Measurements from ENCODE around the gene XG.

XG gene

DNA sequence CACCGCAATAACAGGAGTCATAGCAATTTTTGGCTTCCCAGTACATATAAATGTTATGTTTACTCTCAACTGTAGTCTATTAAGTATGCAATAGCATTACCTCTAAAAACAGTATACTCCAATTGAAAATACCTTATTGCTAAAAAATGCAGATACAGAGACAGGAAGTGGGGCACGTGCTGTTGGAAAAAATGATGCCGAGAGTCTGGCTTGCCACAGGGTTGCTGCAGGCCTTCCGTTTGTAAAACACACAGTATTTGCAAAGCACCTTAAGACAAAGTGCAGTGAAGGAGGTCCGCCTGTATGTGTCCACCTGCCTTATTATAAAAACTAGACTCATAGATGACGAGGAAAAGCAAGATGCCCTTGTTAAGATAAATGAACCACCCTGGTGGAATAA is 37.3 kb upstream of the XG start:
- H3K27ac Mint-ChIP-seq: no peak overlapping the region
- TF ChIP-seq, protein P1, sequence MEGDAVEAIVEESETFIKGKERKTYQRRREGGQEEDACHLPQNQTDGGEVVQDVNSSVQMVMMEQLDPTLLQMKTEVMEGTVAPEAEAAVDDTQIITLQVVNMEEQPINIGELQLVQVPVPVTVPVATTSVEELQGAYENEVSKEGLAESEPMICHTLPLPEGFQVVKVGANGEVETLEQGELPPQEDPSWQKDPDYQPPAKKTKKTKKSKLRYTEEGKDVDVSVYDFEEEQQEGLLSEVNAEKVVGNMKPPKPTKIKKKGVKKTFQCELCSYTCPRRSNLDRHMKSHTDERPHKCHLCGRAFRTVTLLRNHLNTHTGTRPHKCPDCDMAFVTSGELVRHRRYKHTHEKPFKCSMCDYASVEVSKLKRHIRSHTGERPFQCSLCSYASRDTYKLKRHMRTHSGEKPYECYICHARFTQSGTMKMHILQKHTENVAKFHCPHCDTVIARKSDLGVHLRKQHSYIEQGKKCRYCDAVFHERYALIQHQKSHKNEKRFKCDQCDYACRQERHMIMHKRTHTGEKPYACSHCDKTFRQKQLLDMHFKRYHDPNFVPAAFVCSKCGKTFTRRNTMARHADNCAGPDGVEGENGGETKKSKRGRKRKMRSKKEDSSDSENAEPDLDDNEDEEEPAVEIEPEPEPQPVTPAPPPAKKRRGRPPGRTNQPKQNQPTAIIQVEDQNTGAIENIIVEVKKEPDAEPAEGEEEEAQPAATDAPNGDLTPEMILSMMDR (IDR thresholded peaks at IDR 0.05): no peak
- H3K4me3 Mint-ChIP-seq: no peak overlapping the region
- no peaks in the 10 kb centered on the region for H3K9me3 Mint-ChIP-seq
- no peak for DNase-seq
- H3K4me1 Mint-ChIP-seq: peaks cover 11% of the 10 kb centered on the region
- no peaks in the 10 kb centered on the region for H3K27me3 Mint-ChIP-seq (ENCODE audit: low read depth, poor library complexity)
- peaks cover 23% of the 10 kb centered on the region for H3K36me3 Mint-ChIP-seq (ENCODE audit: low read depth)

DNA sequence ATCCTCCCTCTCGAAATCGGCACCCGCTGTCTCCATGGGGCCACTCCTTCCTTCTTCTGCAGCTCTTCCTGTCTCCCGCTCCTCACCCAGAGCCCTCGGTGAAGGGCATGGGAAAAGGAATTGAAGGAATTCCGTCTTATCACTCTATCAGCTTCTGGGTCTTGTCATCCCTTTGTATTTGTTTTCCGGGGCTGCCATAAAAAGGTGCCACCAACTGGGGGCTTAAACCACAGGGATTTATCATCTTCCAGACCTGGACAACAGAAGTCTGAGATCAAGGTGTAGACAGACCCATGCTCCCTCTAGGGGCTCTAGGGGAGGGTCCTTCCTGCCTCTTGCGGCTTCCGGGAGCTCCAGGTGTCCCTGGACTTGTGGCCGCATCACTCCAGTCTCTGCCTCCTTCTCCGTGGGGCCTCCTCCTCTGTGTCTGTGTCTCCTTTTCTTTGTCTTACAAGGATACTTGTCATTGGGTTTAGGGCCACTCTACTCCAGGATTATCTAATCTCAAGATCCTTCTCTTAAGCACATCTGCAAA is 36.7 kb upstream of the XG start:
- TF ChIP-seq, protein P1 (IDR thresholded peaks at IDR 0.05): no peak
- Mint-ChIP-seq H3K4me3 (no peak overlapping the region), H3K27me3 (ENCODE audit: low read depth, poor library complexity) (no peaks in the 10 kb centered on the region), H3K36me3 (ENCODE audit: low read depth) (peaks cover 29% of the 10 kb centered on the region), H3K27ac (no peak overlapping the region), H3K9me3 (no peaks in the 10 kb centered on the region), H3K4me1 (peaks cover 6% of the 10 kb centered on the region)
- DNase-seq: no peak

DNA sequence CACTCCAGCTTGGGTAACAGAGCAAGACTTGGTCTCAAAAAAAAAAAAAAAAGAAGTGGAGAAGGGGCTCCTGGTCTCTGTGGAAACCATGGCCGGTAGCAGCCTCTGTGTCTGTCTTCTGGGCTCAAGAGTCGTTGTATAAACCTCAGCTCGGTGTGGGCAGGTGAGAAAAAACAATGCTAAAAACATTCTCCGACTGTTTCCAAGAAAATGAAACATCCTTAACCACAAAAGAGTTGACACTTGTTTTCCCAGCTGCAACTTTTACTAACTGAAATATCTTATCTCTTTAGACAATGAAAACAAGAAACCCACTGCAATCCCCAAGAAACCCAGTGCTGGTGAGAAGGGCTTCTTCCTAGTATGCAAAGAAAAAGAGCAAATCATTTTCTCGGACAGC is 34.5 kb upstream of the XG start:
- no peak for DNase-seq
- H3K27ac Mint-ChIP-seq: no peak overlapping the region
- peaks cover 41% of the 10 kb centered on the region for H3K36me3 Mint-ChIP-seq (ENCODE audit: low read depth)
- H3K4me3 Mint-ChIP-seq: no peak overlapping the region
- peaks cover 4% of the 10 kb centered on the region for H3K27me3 Mint-ChIP-seq (ENCODE audit: low read depth, poor library complexity)
- H3K9me3 Mint-ChIP-seq: no peaks in the 10 kb centered on the region
- TF ChIP-seq, protein P1 (IDR thresholded peaks at IDR 0.05): no peak
- no peaks in the 10 kb centered on the region for H3K4me1 Mint-ChIP-seq

DNA sequence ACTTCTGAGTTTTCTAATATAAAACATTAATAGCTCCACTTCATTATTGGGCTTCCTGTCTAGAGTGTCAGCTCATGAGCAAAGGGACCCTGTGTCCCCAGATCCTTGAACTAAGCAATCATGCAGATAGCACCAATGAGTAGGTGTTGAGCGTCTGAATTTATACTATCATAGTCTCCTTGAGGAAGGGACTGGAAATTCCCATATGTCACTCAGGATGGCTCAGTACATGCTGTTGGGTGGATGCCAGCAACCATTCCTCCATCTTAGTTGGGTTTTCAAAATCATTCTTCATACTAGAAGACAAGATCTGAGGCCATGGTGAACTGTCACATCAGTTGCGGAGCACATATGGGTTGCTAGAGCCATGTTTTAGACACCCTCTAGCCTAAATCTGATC is 33.0 kb upstream of the XG start:
- no peaks in the 10 kb centered on the region for H3K9me3 Mint-ChIP-seq
- H3K4me3 Mint-ChIP-seq: no peak overlapping the region
- no peaks in the 10 kb centered on the region for H3K4me1 Mint-ChIP-seq
- TF ChIP-seq, protein P1 (IDR thresholded peaks at IDR 0.05): no peak
- H3K36me3 Mint-ChIP-seq (ENCODE audit: low read depth): peaks cover 56% of the 10 kb centered on the region
- peaks cover 4% of the 10 kb centered on the region for H3K27me3 Mint-ChIP-seq (ENCODE audit: low read depth, poor library complexity)
- no peak for DNase-seq
- H3K27ac Mint-ChIP-seq: peak overlapping the region; percentile 78

DNA sequence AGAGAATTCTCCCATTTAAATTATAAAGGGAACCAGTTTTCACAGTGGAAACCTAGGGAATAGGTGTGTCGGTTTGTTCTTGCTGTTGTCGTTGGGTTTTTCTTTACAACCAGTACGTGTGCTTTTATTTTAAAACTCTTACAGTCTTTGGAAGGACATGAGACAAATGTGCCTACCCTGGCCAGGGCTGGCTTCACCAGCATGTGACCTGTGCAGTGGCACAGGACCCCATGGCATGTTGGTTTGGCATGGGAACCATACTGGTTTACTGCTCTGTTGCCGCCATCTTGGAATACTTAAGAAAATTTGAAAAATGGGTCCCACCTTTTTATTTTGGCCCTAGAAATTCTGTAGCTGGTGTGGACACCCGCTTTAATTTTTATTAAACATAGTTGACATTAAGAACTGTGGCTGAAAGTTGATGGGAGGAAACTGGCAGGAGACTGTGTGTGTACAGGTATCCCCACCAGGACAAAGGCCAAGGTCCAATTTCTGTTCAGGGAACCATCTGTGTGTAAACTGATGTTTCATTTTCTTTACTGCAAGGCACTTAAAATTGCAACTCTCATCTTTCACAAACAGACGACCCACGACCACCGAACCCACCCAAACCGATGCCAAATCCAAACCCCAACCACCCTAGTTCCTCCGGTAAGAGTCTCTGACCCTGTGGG is 31.9 kb upstream of the XG start:
- no peak for DNase-seq
- Mint-ChIP-seq H3K4me3 (no peak overlapping the region), H3K36me3 (ENCODE audit: low read depth) (peaks cover 62% of the 10 kb centered on the region), H3K9me3 (peaks cover 3% of the 10 kb centered on the region), H3K27ac (no peak overlapping the region), H3K4me1 (no peaks in the 10 kb centered on the region), H3K27me3 (ENCODE audit: low read depth, poor library complexity) (peaks cover 4% of the 10 kb centered on the region)
- TF ChIP-seq, protein P1 (IDR thresholded peaks at IDR 0.05): no peak
